NCI-H2107 (cell line): ENCODE results near the gene KRT81.
"Not testable (repeated sequence)": the region's sequence is repeated elsewhere in the genome, so short reads cannot be mapped to it uniquely, and the experiment has no call there.

ENCODE experiments used
- DNase-seq: peaks from one replicate; lab custom pipeline; 2025; lab: John Stamatoyannopoulos, UW

Gene KRT81

GRCh38 chr12:52241205-52241842 is 50.0 kb downstream of the KRT81 start:
- DNase-seq = no peak

GRCh38 chr12:52240247-52240646 is 51.1 kb downstream of the KRT81 start:
- not testable (repeated sequence) for DNase-seq

GRCh38 chr12:52239767-52240166 is 51.6 kb downstream of the KRT81 start:
- no peak for DNase-seq

GRCh38 chr12:52238916-52239646 is 52.3 kb downstream of the KRT81 start:
- DNase-seq = no peak

- DNase-seq = no peak
Measured at GRCh38 chr12:52238207-52238840, 53.0 kb downstream of the KRT81 start.

GRCh38 chr12:52236386-52237050 is 54.8 kb downstream of the KRT81 start:
- DNase-seq = no peak
